Tibial artery (tissue), 4 donors: Measurements from ENCODE around the gene LDHA.

Source experiments
- DNase-seq, 2 donors: peaks; one replicate each; pipeline ENCODE4 v3.0.0-alpha.2; 2019
- H3K27ac ChIP-seq, 2 donors: fragments of 200-600 bp; sonication (generic) in 1 of 2; 1 replicate in 1 of 2; 2 replicates in 1 of 2; pipeline ENCODE4 v1.5.1; 2018 to 2019; ENCODE audit warnings: mild to moderate bottlenecking in 1 of 2
- H3K27me3 ChIP-seq, 2 donors: fragments of 200-600 bp; sonication (generic) in 1 of 2; one replicate each; pipeline versions ENCODE4 v1.5.1 to v1.6.0; 2016 to 2019
- H3K36me3 ChIP-seq, 3 donors: fragments of 200-600 bp; sonication (generic) in 2 of 3; one replicate each; pipeline ENCODE4 v1.5.1; 2016 to 2019; ENCODE audit warnings: mild to moderate bottlenecking in 2 of 3
- H3K4me1 ChIP-seq, 4 donors: fragments of 200-600 bp; sonication (generic) in 2 of 4; 1 replicate in 3 of 4; 2 replicates in 1 of 4; pipeline ENCODE4 v1.5.1; 2016 to 2019
- H3K4me3 ChIP-seq, 2 donors: fragments of 200-600 bp; sonication (generic) in 1 of 2; 1 replicate in 1 of 2; 2 replicates in 1 of 2; pipeline ENCODE4 v1.5.1; 2018 to 2019; ENCODE audit warnings: mild to moderate bottlenecking in 2 of 2
- H3K9me3 ChIP-seq, 3 donors: fragments of 200-600 bp; sonication (generic) in 1 of 3; one replicate each; pipeline ENCODE4 v1.5.1; 2016 to 2019
- CTCF ChIP-seq, 2 experiments: fragments of 200-600 bp in 1 of 2; fragments of 450-650 bp in 1 of 2; IDR thresholded peaks; one replicate each; pipeline ENCODE4 v1.5.1; 2017 to 2019; ENCODE audit warnings: antibody characterized with exemption in 2 of 2, mild to moderate bottlenecking in 1 of 2, moderate library complexity in 1 of 2
- intact Hi-C: fragments of 100-400 bp; cut with DNase I; formaldehyde crosslinking; loops from one replicate; pipeline ENCODE4 v1.15.0; 2023; ENCODE audit warnings: low total_unique reads

Gene LDHA

GRCh38 chr11:18408558-18409291 lies 14.4 kb downstream of the LDHA start:
- Histone ChIP-seq H3K27ac (no peak overlapping the region), H3K4me1 (peaks cover 0 to 8% (median 0%) of the 10 kb centered on the region in 4 donors), H3K36me3 (peaks cover 47 to 54% (median 53%) of the 10 kb centered on the region in 3 donors), H3K9me3 (no peaks in the 10 kb centered on the region), H3K4me3 (no peak overlapping the region), H3K27me3 (no peaks in the 10 kb centered on the region)
- TF ChIP-seq CTCF (IDR thresholded peaks at IDR 0.05): no peak
- intact Hi-C loops: no loop called here
- no peak for DNase-seq

- DNase-seq: no peak
These were observed 22.1 kb downstream of the LDHA start for GRCh38 chr11:18416459-18416858.

GRCh38 chr11:18419040-18419439 lies 24.7 kb downstream of the LDHA start:
- intact Hi-C loops: no loop called here

More at GRCh38 chr11:18416459-18416858, 22.1 kb downstream of the LDHA start:
- no peak overlapping the region for H3K4me3 ChIP-seq
- no peak overlapping the region for H3K27ac ChIP-seq
- peaks cover 0 to 8% (median 0%) of the 10 kb centered on the region in 4 donors for H3K4me1 ChIP-seq
- no peaks in the 10 kb centered on the region for H3K9me3 ChIP-seq
- intact Hi-C loops: no loop called here
- no peak for TF ChIP-seq CTCF (IDR thresholded peaks at IDR 0.05)
- H3K27me3 ChIP-seq: no peaks in the 10 kb centered on the region
- H3K36me3 ChIP-seq: no peaks in the 10 kb centered on the region

GRCh38 chr11:18420067-18420466 lies 25.7 kb downstream of the LDHA start:
- H3K27ac ChIP-seq: no peak overlapping the region
- H3K4me3 ChIP-seq: no peak overlapping the region
- TF ChIP-seq CTCF (IDR thresholded peaks at IDR 0.05): no peak
- H3K27me3 ChIP-seq: no peaks in the 10 kb centered on the region
- intact Hi-C loops: no loop called here
- no peaks in the 10 kb centered on the region for H3K4me1 ChIP-seq
- no peak for DNase-seq
- H3K9me3 ChIP-seq: no peaks in the 10 kb centered on the region
- H3K36me3 ChIP-seq: no peaks in the 10 kb centered on the region

More at GRCh38 chr11:18419040-18419439, 24.7 kb downstream of the LDHA start:
- no peak overlapping the region for H3K4me3 ChIP-seq
- H3K27me3 ChIP-seq: no peaks in the 10 kb centered on the region
- no peaks in the 10 kb centered on the region for H3K9me3 ChIP-seq
- DNase-seq: no peak
- H3K27ac ChIP-seq: no peak overlapping the region
- no peaks in the 10 kb centered on the region for H3K4me1 ChIP-seq
- H3K36me3 ChIP-seq: no peaks in the 10 kb centered on the region
- no peak for TF ChIP-seq CTCF (IDR thresholded peaks at IDR 0.05)

- Histone ChIP-seq H3K27me3 (no peaks in the 10 kb centered on the region), H3K4me3 (no peak overlapping the region), H3K9me3 (no peaks in the 10 kb centered on the region), H3K4me1 (no peaks in the 10 kb centered on the region), H3K36me3 (no peaks in the 10 kb centered on the region), H3K27ac (no peak overlapping the region)
- no peak for DNase-seq
- no peak for TF ChIP-seq CTCF (IDR thresholded peaks at IDR 0.05)
- intact Hi-C loops: no loop called here
These were observed 32.9 kb downstream of the LDHA start for GRCh38 chr11:18427240-18427639.
